ENCODE measurements around the gene CXorf49B. TPM values are rescaled to one million over a fixed set of nuclear protein-coding genes. Genes with fewer than 3 reads are reported as not detected.
"Not testable (repeated sequence)": the region's sequence is repeated elsewhere in the genome, so short reads cannot be mapped to it uniquely, and the experiment has no call there.

The CXorf49B gene
- total and polyA plus RNA-seq, 10 of the 15 experiments (the other 5 are each of a cell fraction or from before 2014, with no cell fraction given) = not detected

- POLR2A ChIA-PET; RAD21 ChIA-PET (ENCODE audit: unreplicated experiment); H3K27ac ChIP-seq (ENCODE audit: control insufficient read depth, insufficient read depth); H4K20me1 ChIP-seq (ENCODE audit: control insufficient read depth, insufficient read depth); H3K9me3 ChIP-seq (replicated peaks; ENCODE audit: control insufficient read depth, insufficient read depth, low read length); H3K9ac ChIP-seq (ENCODE audit: control insufficient read depth, insufficient read depth, low read length); CTCF ChIA-PET; H2AFZ ChIP-seq (ENCODE audit: control insufficient read depth, low read depth, low read length); H3K4me1 ChIP-seq (ENCODE audit: control insufficient read depth, insufficient read depth, low read length); DNase-seq (ENCODE audit: low read depth, low spot score); ATAC-seq; H3K79me2 ChIP-seq (ENCODE audit: control insufficient read depth, insufficient read depth, low read length); FAIRE-seq; SMC1A ChIA-PET (ENCODE audit: uncharacterized antibody, unreplicated experiment); in situ Hi-C loops (cut with MboI); BruUV-seq (replicated peaks); H3K36me3 ChIP-seq (ENCODE audit: control insufficient read depth in 2 of 2, insufficient read depth in 2 of 2, low read length in 1 of 2); intact Hi-C loops (cut with micrococcal nuclease; ENCODE audit: unreplicated experiment); H3K27me3 ChIP-seq (replicated peaks in 1 of 2; ENCODE audit: control insufficient read depth in 2 of 2, insufficient read depth in 2 of 2, low read length in 1 of 2); H3K4me3 ChIP-seq; H3K4me2 ChIP-seq (ENCODE audit: control insufficient read depth, insufficient read depth): not testable (repeated sequence)
- WGBS (ENCODE audit: insufficient coverage, insufficient replicate concordance, low lambda C conversion rate, missing lambda C conversion rate) = 33% methylated on average over 5 of the region's 5 CpGs
Measured at GRCh38 chrX:71806450-71806849, 43.3 kb downstream of the CXorf49B start.

- ATAC-seq (no peak), FAIRE-seq (no peak), DNase-seq (ENCODE audit: low read depth, low spot score) (no peak)
- CTCF ChIA-PET = no interaction called here
- in situ Hi-C loops (cut with MboI) (no loop called here), intact Hi-C loops (cut with micrococcal nuclease; ENCODE audit: unreplicated experiment) (no loop called here)
- no peak overlapping the region for H3K4me3 ChIP-seq
- no peak for TF ChIP-seq SMC3 (IDR thresholded peaks at IDR 0.05; ENCODE audit: borderline replicate concordance, low read length)
- no peak for TF ChIP-seq ZNF274 (IDR thresholded peaks at IDR 0.05; ENCODE audit: insufficient read depth, insufficient read length)
- no peak for TF ChIP-seq RFX5 (IDR thresholded peaks at IDR 0.05; ENCODE audit: low read depth, low read length)
- no peak for TF ChIP-seq RELB (IDR thresholded peaks at IDR 0.05; ENCODE audit: low read depth)
- no peak for TF ChIP-seq ASH2L (IDR thresholded peaks at IDR 0.05; ENCODE audit: borderline replicate concordance, low read depth)
- no peak for TF ChIP-seq CBX3 (IDR thresholded peaks at IDR 0.05; ENCODE audit: borderline replicate concordance, low read depth)
- no peak for TF ChIP-seq NFYA (IDR thresholded peaks at IDR 0.05; ENCODE audit: borderline replicate concordance, low read depth, low read length)
- TF ChIP-seq ZNF217 (IDR thresholded peaks at IDR 0.05) = no peak
- no peak for TF ChIP-seq GATAD2B (conservative IDR thresholded peaks at IDR 0.05; ENCODE audit: low read depth)
- no peak for TF ChIP-seq TAF1 (IDR thresholded peaks at IDR 0.05; ENCODE audit: borderline replicate concordance, low read depth, low read length)
- TF ChIP-seq NR2C1 (IDR thresholded peaks at IDR 0.05) = no peak
- no peak for TF ChIP-seq HCFC1 (IDR thresholded peaks at IDR 0.05; ENCODE audit: low read length)
- TF ChIP-seq CEBPB (IDR thresholded peaks at IDR 0.05; ENCODE audit: borderline replicate concordance in 1 of 2, low read depth in 2 of 2, low read length in 2 of 2) = no peak
- TF ChIP-seq SMAD1 (IDR thresholded peaks at IDR 0.05; ENCODE audit: low read depth, partially characterized antibody) = no peak
- TF ChIP-seq STAT1 (conservative IDR thresholded peaks at IDR 0.05) = no peak
- H4K20me1 ChIP-seq (ENCODE audit: control insufficient read depth, insufficient read depth) = no peaks in the 10 kb centered on the region
- SMC1A ChIA-PET (ENCODE audit: uncharacterized antibody, unreplicated experiment) = no interaction called here
- no peaks in the 10 kb centered on the region for H3K79me2 ChIP-seq (ENCODE audit: control insufficient read depth, insufficient read depth, low read length)
- POLR2A ChIA-PET = no interaction called here
- no peak overlapping the region for H3K27ac ChIP-seq (ENCODE audit: control insufficient read depth, insufficient read depth)
- H3K27me3 ChIP-seq (replicated peaks in 1 of 2; ENCODE audit: control insufficient read depth in 2 of 2, insufficient read depth in 2 of 2, low read length in 1 of 2) = no peaks in the 10 kb centered on the region
- no peak overlapping the region for H3K9ac ChIP-seq (ENCODE audit: control insufficient read depth, insufficient read depth, low read length)
- H3K4me1 ChIP-seq (ENCODE audit: control insufficient read depth, insufficient read depth, low read length) = no peaks in the 10 kb centered on the region
- no peaks in the 10 kb centered on the region for H3K36me3 ChIP-seq (ENCODE audit: control insufficient read depth in 2 of 2, insufficient read depth in 2 of 2, low read length in 1 of 2)
- BruUV-seq (replicated peaks) = no TSS peak
- H3K9me3 ChIP-seq (replicated peaks; ENCODE audit: control insufficient read depth, insufficient read depth, low read length) = no peaks in the 10 kb centered on the region; the same call in 2 of the 3 replicates
- H3K4me2 ChIP-seq (ENCODE audit: control insufficient read depth, insufficient read depth) = no peak overlapping the region
- H2AFZ ChIP-seq (ENCODE audit: control insufficient read depth, low read depth, low read length) = no peak overlapping the region
- 61% methylated on average over 10 of the region's 10 CpGs for WGBS (ENCODE audit: insufficient coverage, insufficient replicate concordance, low lambda C conversion rate, missing lambda C conversion rate)
- RAD21 ChIA-PET (ENCODE audit: unreplicated experiment) = no interaction called here
Measured at GRCh38 chrX:71809886-71810285, 46.7 kb downstream of the CXorf49B start.

Data from GM12878 (cell line).